HG02759 (cell line): ENCODE measurements around the gene PLEKHH3.

Experiments
- ATAC-seq: cut with Tn5 transposase; IDR thresholded peaks from one replicate; pipeline ENCODE4 v1.9.1; 2021; ENCODE audit warnings: mild to moderate bottlenecking, moderate library complexity; ENCODE audit not compliant: unreplicated experiment

PLEKHH3 gene

DNA sequence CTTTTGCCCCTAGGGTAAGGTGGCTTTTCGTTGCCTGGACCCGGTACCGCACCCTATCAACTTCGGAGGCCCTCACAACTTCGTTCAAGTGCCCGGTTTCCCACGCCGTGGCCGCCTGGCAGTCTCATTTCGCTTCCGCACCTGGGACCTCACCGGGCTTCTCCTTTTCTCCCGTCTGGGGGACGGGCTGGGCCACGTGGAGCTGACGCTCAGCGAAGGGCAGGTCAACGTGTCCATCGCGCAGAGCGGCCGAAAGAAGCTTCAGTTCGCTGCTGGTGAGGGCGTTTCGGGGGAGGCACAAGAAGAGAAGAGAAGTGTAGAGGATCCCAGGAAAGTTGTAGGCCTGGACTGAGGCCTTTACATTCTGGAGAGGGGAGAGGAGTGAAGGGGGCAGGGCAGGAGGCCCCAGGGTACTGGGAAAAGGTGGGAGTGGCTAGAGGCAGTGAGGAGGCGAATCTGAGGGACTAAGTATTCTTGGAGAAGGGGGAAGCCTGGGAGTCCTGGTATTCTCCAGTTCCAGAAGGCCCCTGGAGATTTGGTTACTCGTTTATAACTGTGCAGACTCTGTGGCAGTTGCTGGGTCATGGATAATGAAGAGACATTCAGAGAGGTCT lies 11.0 kb upstream of the PLEKHH3 start:
- ATAC-seq: no peak

DNA sequence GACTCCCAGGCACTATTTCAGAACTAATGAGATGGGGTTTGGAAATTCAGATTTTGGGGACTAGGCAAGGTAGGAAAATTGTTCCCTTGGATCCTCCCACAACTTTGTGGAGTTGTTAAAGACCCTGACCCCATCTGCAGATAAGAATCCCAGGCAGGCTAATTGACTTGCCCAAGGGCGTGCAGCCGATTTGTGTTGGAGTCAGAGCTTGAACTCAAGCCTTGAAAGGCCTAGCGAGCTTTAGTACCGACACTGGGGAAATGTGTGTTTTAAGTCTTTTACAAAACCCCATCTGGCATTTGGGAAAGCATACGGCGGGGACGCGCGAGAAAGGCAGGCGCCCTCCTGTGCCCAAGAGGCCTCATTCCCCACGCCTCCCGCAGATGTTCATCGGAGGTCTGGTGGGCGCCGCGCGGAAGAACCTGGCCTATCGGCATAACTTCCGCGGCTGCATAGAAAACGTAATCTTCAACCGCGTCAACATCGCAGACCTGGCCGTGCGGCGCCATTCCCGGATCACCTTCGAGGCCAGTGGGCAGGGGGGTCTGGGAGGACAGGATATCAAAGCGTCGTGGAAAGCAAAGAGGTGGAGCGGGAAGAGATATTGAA lies 9.8 kb upstream of the PLEKHH3 start:
- ATAC-seq: no peak

DNA sequence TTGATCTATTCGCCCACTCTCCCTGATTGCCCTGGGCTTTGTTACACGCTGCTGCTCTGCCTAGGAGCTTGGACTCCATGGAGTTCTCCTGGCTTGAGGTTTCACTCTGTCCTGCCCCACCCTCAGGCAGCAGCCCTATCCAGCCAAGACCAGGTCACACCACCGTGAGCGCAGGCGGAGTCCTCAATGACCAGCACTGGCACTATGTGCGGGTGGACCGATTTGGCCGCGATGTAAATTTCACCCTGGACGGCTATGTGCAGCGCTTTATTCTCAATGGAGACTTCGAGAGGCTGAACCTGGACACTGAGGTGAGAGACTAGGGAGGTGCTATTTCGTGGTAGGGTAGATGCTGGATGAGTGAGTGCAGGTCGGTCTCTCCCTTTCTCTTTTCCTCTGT lies 9.0 kb upstream of the PLEKHH3 start:
- ATAC-seq: no peak

DNA sequence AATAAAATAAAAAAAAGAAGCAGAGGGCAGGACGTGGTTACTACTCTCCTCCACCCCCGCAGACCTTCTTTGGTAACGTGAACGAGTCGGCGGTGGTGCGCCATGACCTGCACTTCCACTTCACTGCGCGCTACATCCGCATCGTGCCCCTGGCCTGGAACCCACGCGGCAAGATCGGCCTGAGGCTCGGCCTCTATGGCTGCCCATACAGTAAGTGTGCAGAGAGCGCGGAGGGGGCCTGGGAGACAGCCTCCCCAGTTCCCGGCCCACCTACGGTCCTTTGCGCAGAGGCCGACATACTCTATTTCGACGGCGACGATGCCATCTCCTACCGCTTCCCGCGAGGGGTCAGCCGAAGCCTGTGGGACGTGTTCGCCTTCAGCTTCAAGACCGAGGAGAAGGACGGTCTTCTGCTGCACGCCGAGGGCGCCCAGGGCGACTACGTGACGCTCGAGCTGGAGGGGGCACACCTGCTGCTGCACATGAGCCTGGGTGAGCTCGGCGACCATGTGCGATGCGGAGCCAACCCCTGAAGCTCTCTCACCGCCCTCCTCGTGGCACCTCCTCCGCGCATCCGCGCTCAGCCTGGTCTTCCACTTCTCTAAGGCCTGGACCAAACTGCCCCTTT lies 8.2 kb upstream of the PLEKHH3 start:
- no peak for ATAC-seq

DNA sequence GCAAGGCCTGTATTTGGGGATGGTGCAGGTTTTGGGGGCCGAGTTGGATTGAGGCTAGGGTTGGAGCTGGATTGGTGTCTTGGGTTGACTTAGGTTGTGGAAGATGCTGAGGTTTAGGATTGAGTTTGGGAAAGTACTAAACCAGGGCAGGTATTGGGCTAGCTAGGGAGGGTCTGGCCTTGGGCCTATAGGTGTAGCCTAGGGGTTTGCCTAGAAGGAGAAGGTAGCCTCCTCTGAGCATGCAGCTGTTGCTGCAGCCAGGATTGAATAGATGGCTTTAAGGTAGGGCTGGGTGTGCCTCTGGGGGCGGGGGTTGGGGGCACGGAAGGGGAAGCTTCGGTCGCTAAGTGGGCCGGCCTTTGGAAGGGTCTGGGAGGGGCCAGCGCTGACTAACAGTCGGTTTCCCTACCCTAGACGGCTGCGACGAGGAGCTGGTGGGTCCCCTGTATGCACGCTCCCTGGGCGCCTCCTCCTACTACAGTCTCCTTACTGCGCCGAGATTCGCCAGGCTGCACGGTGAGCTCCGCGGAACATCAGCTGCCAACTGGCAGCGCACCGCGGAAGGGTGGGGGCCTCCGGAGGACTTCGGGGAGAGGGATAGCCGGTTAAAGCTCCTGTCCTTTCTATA lies 6.7 kb upstream of the PLEKHH3 start:
- no peak for ATAC-seq

DNA sequence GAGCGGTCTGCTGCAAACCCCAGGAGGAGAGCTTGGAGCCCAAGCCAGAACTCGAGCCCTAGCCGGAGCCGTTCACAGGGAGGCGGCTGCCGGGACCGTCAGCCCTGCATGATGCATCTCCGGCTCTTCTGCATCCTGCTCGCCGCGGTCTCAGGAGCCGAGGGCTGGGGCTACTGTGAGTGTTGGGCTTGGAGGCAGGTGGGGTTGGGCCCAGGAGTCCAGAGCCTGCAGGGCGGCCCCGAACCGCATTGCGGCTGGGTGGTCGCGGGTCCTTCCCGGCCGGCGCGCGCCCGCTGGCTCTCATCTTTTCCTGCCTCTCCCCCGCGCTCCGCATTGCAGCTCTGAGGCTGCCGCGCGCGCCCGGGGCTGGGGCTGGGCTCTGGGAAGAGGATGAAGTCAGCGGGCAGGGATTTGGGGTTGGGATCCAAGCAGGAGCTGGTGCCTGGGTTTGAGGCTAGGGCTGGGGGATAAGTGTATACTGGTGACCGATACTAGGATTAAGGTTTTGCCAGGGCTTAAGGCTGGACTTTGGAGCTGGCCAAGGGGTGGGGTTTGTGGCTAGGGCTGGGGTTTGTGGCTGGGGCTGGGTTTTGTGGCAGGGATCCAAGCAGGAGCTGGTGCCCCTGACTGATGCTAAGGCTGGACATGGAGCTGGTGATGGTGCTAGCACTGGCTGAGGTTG lies 6.1 kb upstream of the PLEKHH3 start:
- no peak for ATAC-seq

DNA sequence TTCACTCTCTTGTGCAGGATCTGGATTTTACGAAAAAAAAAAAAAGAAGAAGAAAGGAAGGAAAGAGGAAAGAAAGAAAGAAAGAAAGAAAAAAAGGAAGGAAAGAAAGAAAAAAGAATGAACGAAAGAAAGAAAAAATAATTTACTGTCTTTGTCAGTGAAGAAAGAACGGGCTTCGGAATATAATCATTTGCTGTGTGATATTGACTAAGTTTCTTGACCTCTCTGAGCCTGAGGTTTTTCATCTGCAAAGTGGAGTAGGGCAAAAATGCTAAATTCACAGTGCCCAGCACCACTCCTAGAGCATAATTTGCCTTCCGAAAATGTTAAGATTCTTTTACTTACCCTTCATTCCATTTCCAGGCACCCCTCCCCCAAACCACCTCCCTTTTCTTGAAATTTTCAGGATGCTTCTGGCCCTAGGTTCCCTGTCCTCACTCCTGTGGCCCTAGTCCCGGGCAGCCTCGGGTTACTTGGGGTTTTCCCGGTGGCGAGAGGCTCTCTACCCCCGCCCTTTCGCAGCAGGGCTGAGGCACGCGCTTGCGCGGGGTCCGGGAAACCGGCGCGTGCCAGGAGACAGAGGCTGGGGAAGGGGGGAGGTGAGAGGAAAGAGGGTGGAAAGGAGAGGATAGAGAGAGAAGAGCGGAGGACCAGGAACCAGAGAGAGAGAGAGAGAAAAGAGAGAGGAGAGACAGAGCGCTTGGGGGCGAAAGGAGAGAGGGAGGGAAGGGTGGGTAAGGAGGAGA lies 5.4 kb upstream of the PLEKHH3 start, which contains the start of gene CNTNAP1:
TSS of gene CNTNAP1 (plus strand) at position 556 of the 746 bp plus-strand sequence. CDS start 299 bp downstream, outside the sequence.
- ATAC-seq: no peak

DNA sequence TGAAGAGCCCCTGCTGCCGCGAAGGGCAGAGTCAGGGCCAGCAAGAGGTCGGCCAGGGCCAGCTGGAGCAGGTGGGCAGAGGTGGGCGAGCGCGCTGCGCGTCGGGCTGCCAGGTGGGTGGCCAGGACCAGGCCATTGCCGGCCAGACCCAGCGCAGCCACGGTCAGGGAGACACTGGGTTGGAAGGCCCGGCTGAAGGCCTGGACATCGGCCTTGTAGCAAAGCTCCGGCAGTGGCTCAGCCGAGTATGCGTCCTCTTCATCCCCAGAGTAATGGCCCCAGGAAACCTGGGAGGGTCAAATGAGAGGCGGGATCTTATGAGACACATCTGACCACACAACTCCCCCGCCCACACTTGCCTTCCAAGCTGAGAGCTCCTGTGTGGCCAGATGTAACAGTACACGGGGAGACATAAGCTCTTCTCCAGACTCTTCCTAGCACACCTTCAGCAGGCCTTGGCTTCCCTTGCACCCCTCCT lies 3.6 kb upstream of the PLEKHH3 start:
- ATAC-seq: no peak

DNA sequence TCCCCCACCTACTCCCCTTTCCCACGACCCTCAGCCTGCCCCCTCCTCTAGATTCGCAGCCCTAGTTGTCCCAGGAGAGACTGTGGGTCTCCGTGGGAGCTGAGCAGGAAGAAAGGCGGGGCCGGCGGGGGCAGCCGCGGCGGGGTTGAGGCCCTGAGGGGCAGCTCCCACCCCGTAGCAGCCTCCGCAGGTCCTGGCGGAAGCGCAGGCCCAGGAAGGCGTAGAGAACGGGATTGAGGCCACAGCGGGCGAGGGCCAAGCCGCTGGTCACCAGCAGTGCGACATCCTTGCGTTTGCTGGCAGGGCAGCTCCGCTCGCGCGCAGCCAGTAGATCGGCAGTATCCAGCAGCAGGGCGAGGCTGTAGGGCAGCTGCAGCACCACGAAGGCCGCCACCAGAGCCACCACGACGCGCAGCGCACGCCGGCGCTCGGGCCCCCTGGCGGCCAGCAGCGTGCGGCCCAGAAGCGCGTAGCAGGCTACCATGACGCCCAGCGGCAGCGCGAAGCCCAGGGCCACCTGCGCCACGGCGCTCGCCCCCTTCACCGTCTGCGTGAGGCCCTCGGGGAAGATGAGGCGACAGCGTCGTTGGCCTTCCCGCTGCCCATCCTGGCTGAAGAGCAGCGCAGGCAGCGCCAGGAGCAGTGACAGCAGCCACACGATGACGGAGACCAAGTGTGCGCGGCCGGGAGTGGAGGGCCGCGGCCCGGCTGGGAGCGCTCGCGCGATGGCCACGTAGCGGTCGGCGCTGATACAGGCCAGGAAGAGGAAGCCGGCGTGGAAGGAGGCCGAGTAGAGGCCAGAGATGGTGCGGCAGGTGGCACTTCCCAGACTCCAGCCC lies 2.9 kb upstream of the PLEKHH3 start:
- ATAC-seq: peak; percentile 19

DNA sequence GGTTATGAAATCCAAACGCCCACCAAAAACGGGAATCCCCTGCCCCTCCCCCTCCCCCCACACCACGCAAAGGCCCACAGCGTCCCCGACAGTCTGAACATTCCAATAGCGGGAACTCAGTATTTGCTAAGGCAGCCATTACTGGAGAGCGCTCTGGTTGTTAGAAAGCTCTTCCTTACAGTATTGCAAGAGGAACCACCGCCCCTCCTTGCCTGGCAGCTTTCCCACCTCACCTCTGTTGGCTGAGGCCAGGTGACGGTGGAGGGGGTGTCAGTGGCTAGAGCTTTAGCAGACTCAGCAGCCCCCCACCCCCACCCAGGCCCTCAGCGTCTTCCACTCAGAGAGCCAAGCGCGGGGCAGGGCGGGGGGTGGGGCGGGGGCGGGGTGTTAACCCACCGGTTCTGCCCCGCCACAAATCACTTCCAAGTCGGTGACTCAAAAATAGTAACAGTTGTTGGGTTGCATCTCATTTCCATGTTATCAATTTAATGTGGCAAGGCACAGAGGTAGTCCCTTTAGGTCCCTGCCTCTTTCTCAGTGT lies 2.2 kb upstream of the PLEKHH3 start:
- no peak for ATAC-seq

DNA sequence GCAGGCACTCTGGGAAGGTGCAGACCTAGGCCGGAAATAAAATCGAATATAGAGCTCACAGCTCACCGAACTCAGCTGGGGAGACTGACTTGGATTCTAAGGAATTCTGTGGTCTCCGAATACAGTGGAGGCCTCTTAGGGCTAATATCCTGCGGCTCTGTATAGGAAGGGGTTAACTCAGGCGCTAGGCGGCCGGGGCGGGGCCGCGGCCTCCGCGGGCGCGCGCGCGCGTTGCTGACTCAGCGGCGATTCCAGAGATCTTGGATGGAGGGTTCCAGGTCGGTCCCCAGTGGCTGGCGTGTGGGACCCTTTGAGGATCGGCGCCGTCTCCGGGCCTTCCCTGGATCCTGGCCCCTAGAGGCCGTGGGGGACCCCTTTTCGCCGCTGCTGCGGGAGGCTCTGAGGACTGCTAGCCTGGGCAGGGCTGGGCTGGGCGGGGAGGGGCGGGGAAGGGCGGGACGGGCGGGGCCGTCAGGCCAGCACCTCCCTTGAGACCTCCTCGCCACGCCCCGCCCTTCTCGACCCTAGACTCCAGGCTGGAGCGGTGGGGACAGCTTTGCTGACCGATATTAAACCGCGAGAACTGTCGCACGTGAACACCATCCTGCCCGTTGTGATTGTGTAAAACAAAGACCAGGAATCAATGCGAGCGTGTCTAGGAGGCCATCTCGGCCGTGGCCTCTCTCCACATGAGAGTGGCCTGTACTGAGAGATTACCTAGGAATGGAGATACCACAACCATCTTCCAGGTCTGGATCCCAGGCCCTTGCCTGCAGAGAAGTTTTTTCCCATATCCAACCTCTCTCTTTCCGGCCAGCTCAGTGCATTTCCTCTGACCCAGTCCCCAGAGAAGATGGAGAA lies 1.4 kb upstream of the PLEKHH3 start:
- peak; percentile 37 for ATAC-seq

DNA sequence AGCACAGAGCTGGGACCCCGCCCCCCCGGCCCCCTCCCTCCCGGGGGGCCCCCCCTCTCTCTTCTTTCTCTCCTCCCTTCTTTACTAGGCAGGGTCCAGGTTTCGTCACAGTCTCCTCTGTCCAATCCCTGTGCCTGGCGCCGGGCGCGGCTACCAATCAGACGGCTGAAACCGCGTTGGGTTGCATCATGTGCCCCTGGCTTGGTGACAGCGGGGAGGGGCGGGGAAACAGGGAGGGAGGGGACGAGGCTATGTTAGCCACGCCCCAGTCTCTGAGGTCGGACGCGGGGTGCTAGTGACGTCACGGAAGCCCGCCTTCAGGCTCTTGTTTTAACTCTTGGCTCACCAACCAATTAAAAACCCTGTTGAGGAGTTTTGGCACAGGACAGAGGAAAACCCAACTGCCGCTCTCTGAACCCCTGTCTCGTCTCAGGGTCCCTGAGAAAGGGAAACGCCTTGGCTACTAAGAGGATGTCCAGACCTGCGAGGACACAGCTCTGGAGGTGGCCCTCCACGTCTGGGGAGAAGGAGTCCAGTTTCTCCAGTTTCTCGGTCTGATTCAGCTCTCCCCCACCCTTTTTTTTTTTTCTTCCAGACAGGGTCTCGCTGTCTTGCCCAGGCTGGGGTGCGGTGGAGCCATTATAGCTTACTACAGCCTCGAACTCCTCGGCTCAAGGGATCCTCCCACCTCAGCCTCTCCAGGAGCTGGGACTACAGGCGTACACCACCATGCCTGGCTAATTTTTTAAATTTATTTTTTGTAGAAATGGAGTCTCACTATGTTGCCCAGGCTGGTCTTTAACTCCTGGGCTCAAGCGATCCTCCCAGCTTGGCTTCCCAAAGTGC lies 441 bp upstream of the PLEKHH3 start:
- peak; percentile 63 for ATAC-seq

DNA sequence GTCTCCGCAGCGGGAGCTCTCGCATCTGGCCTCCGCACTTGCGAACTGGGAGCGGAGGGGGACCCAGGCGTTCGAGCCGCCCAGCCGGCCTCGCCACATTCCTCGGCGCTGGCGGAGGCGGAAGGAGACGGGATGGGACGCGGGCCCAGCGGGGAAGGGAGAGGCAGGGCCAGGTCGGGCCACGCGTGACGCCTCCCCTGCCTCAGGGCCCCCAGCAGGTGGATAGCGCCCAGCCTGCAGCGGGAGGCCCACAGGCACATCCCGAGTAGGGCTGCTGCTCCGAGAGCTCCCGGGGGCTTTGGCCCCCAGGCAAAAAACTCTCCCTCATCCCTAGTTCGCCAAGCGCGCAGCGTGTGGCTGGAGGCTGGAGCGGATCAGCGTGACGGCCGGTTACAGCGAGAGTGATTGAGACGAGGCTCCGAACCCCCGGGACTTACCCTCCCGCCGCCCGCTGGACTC lies 800 bp downstream of the PLEKHH3 start:
- ATAC-seq: no peak

DNA sequence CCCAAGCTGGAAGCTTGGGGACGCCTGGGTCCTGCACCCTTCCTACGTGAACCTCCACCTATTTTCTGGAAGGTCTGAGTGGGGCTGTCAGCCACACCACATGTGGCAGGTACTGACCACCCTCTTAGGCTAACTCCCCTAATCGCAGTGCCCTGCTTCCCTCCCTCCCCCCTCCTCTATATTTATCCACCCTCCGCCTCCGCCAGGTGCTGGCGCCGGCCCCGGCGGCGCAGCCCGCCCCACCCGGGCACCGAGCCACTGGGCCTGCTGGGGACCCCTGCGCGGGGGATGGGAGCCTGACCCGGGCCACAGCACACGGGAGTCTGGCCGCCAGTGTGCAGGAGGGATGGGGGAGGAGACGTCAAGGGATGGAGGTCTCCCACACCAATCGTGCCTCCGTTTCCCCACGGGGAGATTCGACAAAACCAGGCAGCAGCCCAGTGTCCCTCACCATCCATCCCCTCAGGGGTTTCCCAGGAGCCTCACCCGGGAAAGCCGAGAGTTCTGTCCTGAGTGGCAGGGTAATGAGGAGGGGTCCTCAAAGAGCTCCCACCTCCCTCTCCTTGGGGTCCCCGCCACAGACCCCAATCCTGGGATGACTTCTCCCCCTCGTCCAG lies 1.3 kb downstream of the PLEKHH3 start:
- ATAC-seq: no peak

DNA sequence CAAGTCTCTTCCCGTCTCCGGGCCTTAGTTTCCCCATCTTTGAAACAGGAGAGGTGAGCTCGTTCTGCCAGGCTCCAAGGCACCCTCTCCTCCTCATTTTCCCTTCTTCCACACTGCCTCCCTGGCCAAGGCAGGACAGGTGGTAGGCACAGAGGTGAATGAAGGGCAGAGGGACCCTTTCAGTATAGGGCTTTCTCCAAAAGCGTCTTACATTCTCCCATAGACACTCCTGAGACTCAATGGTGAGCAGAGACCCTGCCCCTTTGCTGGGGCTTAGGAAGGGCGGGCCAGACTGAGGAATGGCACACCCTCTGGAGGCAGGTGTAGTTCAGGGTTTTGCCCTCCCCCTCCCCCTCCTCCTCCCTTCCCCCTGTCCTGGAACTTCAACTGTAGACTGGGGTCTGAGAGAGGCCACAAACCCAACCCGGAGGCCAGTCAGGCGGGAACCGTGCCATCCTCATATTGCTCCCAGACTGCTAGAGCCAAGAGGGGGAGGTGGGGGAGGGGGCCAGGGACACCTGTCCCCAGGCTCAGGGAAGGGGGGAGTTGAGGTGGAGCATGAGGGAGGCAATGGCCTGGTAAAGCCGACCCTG lies 1.9 kb downstream of the PLEKHH3 start:
- no peak for ATAC-seq

DNA sequence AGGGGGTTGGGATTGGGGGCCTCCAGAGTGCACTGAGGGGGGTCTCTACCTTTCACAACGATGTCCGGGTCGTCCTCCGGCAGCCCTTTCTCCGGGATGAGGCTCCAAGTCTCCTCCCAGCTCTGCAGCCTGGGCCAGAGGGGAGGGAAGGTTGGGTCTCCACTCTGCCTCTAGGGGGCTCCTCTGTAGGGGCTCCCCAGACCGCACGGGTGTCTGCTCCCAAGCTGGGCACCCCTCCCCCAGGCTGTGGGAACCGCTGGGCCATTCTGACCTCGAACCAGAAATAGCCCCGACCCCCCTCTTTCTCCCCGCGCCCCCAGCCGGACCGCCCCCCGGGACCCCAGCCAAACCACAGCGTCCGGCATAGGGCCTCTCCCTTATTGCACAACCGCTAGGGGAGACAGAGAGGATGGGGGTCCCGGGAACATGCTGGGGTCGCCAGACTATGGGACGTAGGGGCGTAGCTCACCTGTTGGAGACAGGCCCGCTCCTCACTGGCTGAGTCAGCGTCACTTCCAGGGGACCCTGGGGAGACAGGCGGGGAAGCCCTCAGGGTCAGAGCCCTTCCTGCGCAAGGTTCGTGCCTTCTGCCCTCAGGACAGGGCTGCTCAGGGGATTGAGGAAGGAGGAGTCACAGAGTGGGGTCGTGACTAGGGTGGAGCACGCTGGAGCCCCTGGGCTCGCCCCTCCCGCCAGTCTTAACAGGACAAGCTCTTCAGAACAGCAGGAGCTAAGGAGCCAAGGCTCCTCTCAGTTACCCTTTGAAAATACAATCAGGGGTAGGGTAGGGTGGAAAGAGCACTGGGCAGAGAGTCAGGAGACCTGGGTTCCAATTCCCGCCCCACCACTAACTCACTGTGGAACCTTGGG lies 2.7 kb downstream of the PLEKHH3 start:
- ATAC-seq: no peak
